RWPE2 (cell line): ENCODE results near the gene SMAD6.

Source experiments
- ATAC-seq: fragments of 200-7000 bp; cut with Tn5 transposase; 3 replicates; pipeline ENCODE4 v1.9.1; 2021; ENCODE audit warnings: low read depth
- DNase-seq: peaks from one replicate; pipeline ENCODE4 v3.0.0-alpha.2; 2020; ENCODE audit warnings: low spot score
- H3K27ac ChIP-seq: fragments of 450-650 bp; 2 replicates; pipeline ENCODE4 v1.5.1; 2017; ENCODE audit warnings: mild to moderate bottlenecking; ENCODE audit not compliant: poor library complexity, severe bottlenecking
- H3K27me3 ChIP-seq: fragments of 250-450 bp; sonication (Bioruptor Pico); 2 replicates; pipeline ENCODE4 v1.5.1; 2021; ENCODE audit warnings: mild to moderate bottlenecking, moderate library complexity; ENCODE audit not compliant: insufficient read depth, poor library complexity, severe bottlenecking
- H3K36me3 ChIP-seq: fragments of 250-450 bp; sonication (Bioruptor Pico); 2 replicates; pipeline ENCODE4 v1.5.1; 2020; ENCODE audit warnings: low read depth, mild to moderate bottlenecking, moderate library complexity
- H3K4me1 ChIP-seq: fragments of 250-450 bp; sonication (Bioruptor Pico); 2 replicates; pipeline ENCODE4 v1.5.1; 2021; ENCODE audit warnings: mild to moderate bottlenecking, moderate library complexity; ENCODE audit not compliant: insufficient read depth, poor library complexity, severe bottlenecking
- H3K4me3 ChIP-seq: fragments of 250-450 bp; sonication (Bioruptor Pico); 2 replicates; pipeline ENCODE4 v1.5.1; 2021; ENCODE audit warnings: mild to moderate bottlenecking, moderate library complexity; ENCODE audit not compliant: severe bottlenecking
- H3K9me3 ChIP-seq: fragments of 250-450 bp; sonication (Bioruptor Pico); 2 replicates; pipeline ENCODE4 v1.5.1; 2021; ENCODE audit warnings: mild to moderate bottlenecking, moderate library complexity; ENCODE audit not compliant: severe bottlenecking
- TF ChIP-seq, protein P1 (sequence below): fragments of 450-650 bp; IDR thresholded peaks from one replicate; pipeline ENCODE4 v1.5.1; 2017; ENCODE audit warnings: mild to moderate bottlenecking, moderate library complexity; ENCODE audit not compliant: poor library complexity, severe bottlenecking

Gene SMAD6

DNA sequence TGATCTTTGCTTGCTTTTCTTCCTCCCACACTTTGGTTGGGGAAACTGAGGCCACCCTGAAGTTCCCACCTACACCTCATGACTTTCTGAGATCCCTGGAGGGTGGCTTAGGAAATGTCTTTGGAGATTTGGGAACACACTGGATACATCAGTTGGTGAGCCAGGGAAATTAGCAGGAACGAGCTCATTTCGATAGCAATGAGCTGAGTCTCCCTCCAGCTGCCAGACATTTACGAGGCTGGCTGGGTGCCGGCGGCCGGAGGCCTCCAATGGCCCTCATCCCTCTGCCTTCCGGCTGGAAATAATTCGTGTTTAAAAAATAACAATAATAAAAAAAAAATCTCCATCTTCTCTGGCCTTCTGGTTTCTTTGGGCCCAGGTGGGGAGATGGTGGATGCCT lies 38.8 kb downstream of the SMAD6 start:
- Histone ChIP-seq H3K9me3 (no peaks in the 10 kb centered on the region), H3K36me3 (no peaks in the 10 kb centered on the region), H3K4me3 (no peak overlapping the region), H3K4me1 (no peaks in the 10 kb centered on the region), H3K27me3 (no peaks in the 10 kb centered on the region), H3K27ac (no peak overlapping the region)
- ATAC-seq, result no peak
- TF ChIP-seq, protein P1, sequence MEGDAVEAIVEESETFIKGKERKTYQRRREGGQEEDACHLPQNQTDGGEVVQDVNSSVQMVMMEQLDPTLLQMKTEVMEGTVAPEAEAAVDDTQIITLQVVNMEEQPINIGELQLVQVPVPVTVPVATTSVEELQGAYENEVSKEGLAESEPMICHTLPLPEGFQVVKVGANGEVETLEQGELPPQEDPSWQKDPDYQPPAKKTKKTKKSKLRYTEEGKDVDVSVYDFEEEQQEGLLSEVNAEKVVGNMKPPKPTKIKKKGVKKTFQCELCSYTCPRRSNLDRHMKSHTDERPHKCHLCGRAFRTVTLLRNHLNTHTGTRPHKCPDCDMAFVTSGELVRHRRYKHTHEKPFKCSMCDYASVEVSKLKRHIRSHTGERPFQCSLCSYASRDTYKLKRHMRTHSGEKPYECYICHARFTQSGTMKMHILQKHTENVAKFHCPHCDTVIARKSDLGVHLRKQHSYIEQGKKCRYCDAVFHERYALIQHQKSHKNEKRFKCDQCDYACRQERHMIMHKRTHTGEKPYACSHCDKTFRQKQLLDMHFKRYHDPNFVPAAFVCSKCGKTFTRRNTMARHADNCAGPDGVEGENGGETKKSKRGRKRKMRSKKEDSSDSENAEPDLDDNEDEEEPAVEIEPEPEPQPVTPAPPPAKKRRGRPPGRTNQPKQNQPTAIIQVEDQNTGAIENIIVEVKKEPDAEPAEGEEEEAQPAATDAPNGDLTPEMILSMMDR, result no peak
- no peak for DNase-seq

DNA sequence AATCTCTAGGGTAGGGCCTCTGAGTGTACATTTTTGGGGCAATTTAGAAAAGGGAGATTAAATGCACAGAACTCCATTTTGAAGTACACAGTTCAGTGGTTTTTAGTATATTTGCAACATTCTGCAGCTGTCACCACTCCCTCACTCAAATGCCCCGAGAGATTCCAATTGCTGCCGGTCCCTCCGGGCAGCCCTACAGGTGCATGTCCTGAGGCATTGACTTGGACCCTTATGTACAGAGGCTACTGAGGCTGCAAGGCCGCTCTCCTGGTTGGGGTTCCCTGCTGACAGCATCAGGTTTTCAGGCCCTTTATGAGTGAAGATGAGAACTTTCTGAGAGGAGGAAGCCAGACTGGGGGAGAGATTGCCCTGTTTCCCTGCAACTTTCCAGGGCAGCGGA lies 39.6 kb downstream of the SMAD6 start:
- DNase-seq, result no peak
- ATAC-seq, result no peak
- Histone ChIP-seq H3K27me3 (no peaks in the 10 kb centered on the region), H3K9me3 (no peaks in the 10 kb centered on the region), H3K4me1 (no peaks in the 10 kb centered on the region), H3K36me3 (no peaks in the 10 kb centered on the region), H3K4me3 (no peak overlapping the region), H3K27ac (no peak overlapping the region)
- TF ChIP-seq, protein P1, result no peak

DNA sequence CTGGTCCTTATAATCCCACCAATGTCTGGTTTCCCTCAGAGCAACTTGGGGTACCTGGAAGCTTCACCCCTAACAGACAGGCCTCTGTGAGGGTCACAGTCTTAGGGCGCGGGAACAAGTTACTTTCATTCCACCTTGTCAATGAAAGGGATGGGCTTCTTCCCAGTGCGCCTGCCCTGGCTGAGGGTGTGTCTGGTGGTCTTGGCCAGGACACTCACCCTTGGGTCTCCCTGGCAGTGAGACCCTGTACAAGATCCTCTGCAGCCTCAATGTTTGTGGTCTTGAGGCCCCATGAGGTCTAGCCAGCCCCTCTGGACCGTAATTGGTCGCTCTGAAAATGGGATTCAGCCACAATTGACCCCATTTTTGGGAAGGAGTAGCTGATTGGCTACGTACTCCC lies 40.2 kb downstream of the SMAD6 start:
- H3K4me3 ChIP-seq, result no peak overlapping the region
- no peaks in the 10 kb centered on the region for H3K27me3 ChIP-seq
- ATAC-seq, result no peak
- TF ChIP-seq, protein P1, result no peak
- no peaks in the 10 kb centered on the region for H3K4me1 ChIP-seq
- no peaks in the 10 kb centered on the region for H3K36me3 ChIP-seq
- no peak for DNase-seq
- H3K9me3 ChIP-seq, result no peaks in the 10 kb centered on the region
- no peak overlapping the region for H3K27ac ChIP-seq

DNA sequence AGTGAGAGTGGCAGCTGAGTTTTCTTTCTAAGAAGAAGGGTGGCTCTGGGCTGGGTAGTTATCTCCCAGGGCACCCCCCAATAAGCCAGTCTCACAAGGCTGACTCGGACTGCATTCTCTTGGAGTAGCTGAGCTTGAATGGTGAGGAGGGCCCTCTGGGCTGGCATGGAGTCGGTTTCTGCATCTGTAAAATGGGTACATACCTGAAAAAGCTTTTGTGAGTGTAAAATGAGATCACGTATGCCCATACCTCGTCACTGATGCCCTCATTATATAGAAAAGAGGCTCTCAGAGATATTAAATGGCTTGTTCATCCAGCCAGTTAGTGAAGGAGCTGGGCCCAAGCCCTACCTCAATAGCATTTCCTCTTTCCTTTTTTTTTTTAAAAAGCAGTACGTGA lies 41.2 kb downstream of the SMAD6 start:
- Histone ChIP-seq H3K27ac (no peak overlapping the region), H3K4me3 (no peak overlapping the region), H3K9me3 (no peaks in the 10 kb centered on the region), H3K36me3 (no peaks in the 10 kb centered on the region), H3K27me3 (no peaks in the 10 kb centered on the region), H3K4me1 (peaks cover 6% of the 10 kb centered on the region)
- TF ChIP-seq, protein P1, result no peak
- no peak for ATAC-seq
- DNase-seq, result no peak

DNA sequence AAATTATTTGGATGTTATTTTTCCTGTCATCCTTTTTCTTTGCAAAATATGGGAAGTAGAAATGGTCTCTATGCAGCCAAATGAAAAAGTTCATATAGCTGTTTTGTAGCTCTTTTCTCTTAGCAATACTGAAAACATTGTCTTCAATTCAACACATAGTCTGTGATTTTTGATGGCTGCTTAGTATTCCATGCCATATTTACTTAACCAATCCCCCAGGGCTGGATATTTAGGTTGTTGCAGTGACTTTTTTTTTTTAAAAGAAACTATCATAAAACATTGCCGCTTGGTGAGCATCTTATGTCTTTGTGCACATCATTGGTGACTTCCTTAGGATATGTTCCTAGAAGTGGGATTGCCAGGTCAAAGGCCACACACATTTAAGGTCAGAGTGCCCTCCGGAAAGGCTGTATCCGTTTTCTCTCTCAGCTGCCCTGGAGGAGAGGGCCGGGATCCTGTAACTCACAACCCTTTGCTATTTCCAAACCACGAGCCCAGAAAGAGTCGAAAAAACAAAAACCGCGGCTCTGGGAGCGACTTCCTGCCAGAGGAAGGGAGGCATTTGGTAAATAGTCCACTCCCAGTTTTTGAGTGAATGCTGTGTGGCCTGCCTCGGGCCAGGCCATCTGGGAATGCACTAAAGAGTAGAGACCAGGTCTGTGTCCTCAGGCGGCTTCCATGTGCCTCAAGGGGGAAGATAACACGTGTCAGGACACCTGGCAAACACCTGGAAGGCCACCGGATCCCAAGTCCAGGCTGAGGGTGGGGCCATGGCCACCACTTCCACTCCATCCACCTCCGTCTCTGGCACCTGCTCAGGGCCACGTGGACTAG lies 41.9 kb downstream of the SMAD6 start:
- TF ChIP-seq, protein P1, result no peak
- ATAC-seq (no peak), DNase-seq (no peak)
- Histone ChIP-seq H3K27ac (no peak overlapping the region), H3K4me1 (peaks cover 13% of the 10 kb centered on the region), H3K9me3 (no peaks in the 10 kb centered on the region), H3K4me3 (no peak overlapping the region), H3K27me3 (no peaks in the 10 kb centered on the region), H3K36me3 (no peaks in the 10 kb centered on the region)
